Stimulated activated CD8-positive, alpha-beta memory T cell treated with anti-CD3 and anti-CD28 coated beads, Interleukin-15, amount 100 ng/mL, for 4 hours (primary cell): ENCODE results near the gene SIL1.
"Not testable (repeated sequence)": the region's sequence is repeated elsewhere in the genome, so short reads cannot be mapped to it uniquely, and the experiment has no call there.

Experiments
- DNase-seq, 2 donors: peaks; one replicate each; pipeline ENCODE4 v3.0.0-alpha.2; 2020; ENCODE audit warnings: low read depth in 2 of 2

The SIL1 gene

GRCh38 chr5:139177809-139178588 lies 20.2 kb downstream of the SIL1 start:
- no peak for DNase-seq

DNA sequence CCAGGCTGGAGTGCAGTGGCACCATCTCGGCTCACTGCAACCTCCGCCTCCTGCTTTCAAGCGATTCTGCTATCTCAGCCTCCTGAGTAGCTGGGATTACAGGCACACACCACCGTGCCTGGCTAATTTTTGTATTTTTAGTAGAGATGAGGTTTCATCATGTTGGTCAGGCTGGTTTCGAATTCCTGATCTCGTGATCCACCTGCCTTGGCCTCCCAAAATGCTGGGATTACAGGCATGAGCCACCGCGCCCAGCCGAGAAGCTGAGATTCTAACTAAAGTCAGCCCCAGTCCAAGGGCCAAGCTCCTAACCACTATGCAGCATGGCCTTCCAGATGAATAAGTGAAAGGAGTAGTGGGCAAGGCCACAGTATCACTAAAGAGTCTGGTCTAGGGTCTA lies 20.9 kb downstream of the SIL1 start:
- DNase-seq: not testable (repeated sequence)

GRCh38 chr5:139174382-139174781 lies 23.8 kb downstream of the SIL1 start:
- not testable (repeated sequence) for DNase-seq

- DNase-seq: no peak
Measured at GRCh38 chr5:139171779-139172404, 26.3 kb downstream of the SIL1 start.

DNA sequence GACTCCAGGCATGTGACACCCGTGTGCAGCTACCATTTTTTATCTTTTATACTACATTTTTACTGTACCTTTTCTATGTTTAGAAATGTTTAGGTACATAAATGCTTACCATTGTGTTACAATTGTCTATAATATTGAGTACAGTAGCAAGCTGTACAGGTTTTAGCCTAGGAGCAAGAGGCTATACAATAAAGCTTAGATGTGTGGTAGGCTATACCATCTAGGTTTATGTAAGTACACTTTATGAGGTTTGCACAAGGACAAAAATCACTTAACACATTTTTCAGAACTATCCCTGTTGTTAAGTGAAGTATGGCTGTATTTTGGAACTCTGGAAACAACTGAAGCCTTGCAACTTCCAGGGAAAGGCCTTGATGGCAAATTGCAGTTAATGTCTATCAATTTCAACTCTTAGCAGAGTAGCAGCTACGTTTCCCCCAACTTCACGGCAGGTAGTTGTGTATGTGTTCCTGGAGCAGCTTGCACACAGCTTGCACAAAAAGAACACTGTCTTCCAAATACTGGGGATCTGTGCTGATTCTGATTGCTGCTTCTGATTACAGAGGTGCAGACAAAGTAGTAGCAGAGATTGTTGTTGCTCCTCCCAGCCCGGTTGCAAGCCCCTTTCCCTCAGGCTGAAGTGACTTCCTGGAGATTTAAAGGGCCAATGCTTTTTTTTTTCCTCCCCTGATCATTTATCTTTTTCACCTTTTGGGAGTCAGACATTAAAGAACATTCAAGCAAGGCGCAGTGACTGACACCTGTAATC lies 30.0 kb downstream of the SIL1 start:
- no peak for DNase-seq

GRCh38 chr5:139167533-139167932 lies 30.6 kb downstream of the SIL1 start:
- DNase-seq: no peak

DNA sequence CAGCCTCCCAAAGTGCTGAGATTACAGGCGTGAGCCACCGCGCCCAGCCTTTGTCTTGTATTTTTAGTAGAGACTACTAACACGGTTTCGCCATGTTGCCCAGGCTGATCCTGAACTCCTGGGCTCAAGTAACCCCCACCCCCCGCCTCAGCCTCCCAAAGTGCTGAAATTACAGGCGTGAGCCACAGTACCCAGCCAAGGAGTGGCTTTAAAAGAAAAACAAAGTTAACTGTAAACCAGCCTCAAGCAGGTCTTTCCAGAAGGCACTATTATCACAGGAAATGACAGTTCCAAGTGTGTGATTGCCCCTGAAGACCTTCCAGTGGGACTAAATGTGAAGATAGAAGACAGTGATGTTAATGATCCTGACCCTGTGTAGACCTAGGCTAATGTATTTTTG lies 31.1 kb downstream of the SIL1 start:
- no peak for DNase-seq

DNA sequence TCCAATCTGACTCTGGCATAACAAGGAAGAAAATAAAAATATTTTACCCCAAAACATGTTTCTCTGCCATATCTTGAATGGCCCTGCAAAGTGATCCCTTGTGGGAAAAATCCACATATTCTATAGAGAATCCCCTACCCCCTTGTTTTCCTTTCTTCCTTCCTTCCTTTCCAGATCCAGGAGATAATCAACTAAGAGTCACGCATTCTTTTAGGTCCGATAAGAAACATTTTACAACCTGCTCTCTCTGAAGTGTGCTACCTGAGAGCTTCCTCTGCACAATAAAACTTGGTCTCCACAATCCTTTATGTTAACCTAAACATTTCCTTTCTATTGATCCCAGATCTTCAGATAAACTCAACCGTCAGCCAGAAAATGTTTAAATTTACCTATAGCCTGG lies 33.3 kb downstream of the SIL1 start:
- DNase-seq: not testable (repeated sequence)

DNA sequence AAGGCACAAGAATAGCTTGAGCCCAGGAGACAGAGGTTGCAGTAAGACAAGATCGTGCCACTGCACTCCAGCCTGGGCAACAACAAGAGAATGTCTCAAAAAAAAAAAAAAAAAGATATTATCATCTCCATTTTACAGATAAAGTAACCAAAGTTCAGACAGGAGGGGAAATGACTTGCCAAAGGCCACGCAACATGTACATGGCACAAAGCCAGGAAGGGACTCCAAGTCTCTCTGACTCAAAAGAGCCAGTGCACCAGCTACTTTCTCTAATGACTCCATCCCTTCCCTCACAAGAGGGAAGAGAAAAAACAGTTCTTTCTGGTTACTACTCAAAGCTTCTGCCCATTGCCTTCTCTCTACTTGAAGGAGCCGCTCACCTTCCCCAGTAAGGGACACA lies 34.1 kb downstream of the SIL1 start:
- DNase-seq: no peak

DNA sequence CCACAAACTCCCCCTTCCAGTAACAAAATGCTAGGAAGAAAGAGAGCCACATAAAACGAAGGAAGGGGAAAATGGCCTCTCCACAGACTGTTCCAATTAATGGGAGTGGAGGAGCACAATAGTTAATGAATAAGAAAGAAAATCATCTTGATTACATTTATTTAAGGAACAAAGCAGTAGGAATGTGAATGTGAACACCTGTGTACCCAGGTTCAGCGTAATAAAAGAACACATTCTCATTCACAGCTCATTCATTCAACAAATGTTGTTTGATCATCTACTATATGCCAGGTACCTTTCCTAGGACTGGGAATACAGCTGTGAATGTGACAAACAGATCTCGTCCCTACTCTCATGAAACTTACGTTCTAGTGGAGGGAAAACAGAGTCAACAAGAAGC lies 35.7 kb downstream of the SIL1 start:
- DNase-seq: no peak

GRCh38 chr5:139158791-139159190 lies 39.4 kb downstream of the SIL1 start:
- no peak for DNase-seq

- DNase-seq: no peak
Measured at GRCh38 chr5:139157556-139157955, 40.6 kb downstream of the SIL1 start.

GRCh38 chr5:139156814-139157213 lies 41.4 kb downstream of the SIL1 start:
- no peak for DNase-seq

- no peak for DNase-seq
Measured at GRCh38 chr5:139155333-139155732, 42.8 kb downstream of the SIL1 start.

- DNase-seq: no peak
Measured at GRCh38 chr5:139151902-139152301, 46.3 kb downstream of the SIL1 start.

DNA sequence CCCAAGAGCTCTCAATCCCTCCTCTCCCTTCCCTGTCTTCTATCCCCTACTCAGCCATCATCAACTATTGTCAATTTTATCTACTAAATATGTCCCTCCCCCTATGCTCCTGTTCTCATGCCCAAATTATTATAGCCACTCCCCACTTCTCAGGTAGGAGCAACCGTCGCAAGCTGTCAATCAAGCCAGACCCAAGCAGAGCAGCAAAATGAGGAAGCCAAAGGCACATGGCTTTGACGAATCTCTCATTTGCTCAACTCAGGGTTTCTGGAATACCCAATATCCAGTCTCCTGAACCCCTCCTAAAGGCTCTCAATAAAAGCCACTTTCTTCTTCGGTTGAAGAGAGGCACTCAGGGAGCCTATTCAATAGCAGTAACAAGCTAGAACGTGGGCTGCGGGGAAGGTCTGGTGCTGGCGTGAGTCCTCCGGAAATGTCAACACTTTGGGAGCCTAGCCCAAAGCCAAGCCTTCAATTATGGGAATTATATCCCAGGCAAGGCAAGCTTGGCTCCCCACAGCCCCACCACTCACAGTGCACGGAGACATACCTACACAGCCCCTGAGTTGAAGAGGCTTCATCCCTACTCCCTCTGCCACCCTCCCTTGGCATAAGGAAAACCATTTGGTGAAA lies 47.7 kb downstream of the SIL1 start:
- DNase-seq: no peak

DNA sequence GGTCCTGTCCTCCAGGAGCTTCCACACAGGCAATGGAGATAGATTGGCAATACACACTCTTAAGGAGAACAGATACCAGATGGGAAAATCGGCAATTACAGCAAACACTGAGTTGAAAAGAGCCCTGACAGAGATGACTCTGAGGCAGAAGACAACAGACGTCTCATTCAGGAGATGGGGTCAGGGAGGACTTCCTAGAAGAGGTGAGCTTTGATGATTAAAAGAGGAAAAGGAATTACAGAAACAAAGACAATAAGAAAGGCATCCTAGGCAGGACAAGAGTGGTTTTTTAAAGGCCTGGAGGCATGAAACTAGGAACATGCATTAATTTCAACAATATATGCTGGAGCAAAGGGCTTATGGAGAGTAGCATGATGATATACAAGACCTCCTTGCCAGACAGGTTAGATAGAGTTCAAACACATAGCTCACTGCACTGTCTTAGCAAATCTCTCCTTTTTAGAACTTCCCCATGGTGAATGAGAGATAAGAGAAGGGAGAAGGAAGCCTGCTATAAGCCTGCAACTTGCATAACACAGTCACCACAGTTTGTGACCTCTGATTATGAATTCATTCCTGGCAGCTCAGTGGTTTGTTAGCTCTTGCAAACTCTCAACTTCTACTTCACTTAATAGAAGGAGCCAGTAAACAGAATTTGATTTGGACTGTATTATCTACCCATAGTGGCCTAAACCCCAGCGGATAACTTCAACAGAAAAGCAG lies 48.5 kb downstream of the SIL1 start:
- DNase-seq: no peak

GRCh38 chr5:139148986-139149385 lies 49.2 kb downstream of the SIL1 start:
- no peak for DNase-seq

- DNase-seq: no peak
Measured at GRCh38 chr5:139148306-139148705, 49.9 kb downstream of the SIL1 start.

DNA sequence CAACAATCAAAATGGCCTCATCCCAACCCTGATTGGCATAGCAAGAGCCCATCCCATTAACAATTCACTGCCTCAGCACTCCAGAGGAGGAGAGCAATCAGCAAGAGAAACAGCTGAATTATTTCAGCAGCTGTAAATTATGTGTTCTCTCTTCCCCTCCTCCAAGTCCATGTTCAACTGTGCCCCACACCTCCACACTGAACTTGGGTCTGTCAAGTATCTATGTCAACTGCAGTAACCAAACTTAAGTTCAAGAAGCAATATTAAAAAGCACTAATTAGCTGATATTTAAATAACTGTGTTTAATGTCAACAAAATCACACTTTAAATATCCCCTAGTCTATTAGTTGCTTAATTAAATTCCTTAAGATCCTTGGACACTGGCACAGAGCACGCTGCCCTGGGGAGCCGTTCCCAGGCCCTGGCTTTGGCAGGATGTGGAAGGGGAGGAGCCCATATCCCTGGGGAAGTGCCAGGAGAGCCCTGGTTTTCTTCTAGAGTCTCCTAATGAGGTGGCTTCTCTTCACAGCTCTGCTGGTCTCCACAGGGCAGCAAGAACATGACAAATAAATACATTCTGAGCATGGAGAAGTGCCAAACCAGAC lies 50.6 kb downstream of the SIL1 start:
- no peak for DNase-seq

DNA sequence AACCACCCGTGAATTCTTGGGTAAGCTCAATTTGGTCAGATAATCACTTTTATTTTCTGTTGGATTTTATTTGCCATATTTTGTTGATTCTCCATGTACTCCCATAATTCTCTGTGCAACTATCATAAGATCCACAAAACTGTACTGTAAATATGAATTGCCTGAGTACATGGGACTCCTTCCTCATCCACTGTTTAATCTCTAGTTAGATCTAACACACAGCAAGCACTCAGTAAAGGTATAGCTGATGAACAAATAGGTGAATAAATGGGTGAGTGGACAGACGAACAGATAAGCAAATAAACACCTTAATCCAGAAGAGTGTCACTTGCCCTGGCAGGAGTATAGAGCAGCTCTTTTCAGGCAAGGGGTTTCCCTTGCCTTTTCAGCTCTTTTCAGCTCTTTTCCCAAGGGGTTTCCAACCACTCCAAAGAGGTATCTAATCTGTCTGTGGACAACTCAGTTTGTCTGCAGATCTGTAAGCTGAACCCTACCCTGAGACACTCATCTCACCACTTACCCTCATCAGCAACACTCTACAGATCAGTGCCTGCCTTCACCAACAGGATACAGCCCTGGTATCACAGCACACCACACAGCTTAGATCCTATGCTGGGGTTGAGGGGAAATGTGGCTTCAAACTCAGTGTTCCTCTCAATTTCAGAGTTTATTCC lies 51.2 kb downstream of the SIL1 start:
- DNase-seq: no peak
